Retinal pigment epithelial cell (primary cell): ENCODE measurements around the gene LY9.
"Not testable (repeated sequence)": the region's sequence is repeated elsewhere in the genome, so short reads cannot be mapped to it uniquely, and the experiment has no call there.

ENCODE experiments used
- DNase-seq: peaks from one replicate; pipeline ENCODE4 v3.0.0-alpha.2; 2010; ENCODE audit warnings: low read depth
- H3K4me3 ChIP-seq: 2 replicates; pipeline ENCODE4 v1.5.1; 2011; ENCODE audit warnings: mild to moderate bottlenecking, low read length, control low read depth, moderate library complexity
- TF ChIP-seq, protein P1 (sequence below): conservative IDR thresholded peaks from 2 replicates; pipeline ENCODE4 v1.5.1; 2011; ENCODE audit warnings: low read depth, low read length, control low read depth, inconsistent platforms

Gene LY9

GRCh38 chr1:160781186-160781766, 14.7 kb upstream of the LY9 start:
- TF ChIP-seq, protein P1, sequence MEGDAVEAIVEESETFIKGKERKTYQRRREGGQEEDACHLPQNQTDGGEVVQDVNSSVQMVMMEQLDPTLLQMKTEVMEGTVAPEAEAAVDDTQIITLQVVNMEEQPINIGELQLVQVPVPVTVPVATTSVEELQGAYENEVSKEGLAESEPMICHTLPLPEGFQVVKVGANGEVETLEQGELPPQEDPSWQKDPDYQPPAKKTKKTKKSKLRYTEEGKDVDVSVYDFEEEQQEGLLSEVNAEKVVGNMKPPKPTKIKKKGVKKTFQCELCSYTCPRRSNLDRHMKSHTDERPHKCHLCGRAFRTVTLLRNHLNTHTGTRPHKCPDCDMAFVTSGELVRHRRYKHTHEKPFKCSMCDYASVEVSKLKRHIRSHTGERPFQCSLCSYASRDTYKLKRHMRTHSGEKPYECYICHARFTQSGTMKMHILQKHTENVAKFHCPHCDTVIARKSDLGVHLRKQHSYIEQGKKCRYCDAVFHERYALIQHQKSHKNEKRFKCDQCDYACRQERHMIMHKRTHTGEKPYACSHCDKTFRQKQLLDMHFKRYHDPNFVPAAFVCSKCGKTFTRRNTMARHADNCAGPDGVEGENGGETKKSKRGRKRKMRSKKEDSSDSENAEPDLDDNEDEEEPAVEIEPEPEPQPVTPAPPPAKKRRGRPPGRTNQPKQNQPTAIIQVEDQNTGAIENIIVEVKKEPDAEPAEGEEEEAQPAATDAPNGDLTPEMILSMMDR: no peak
- no peak for DNase-seq
- H3K4me3 ChIP-seq: no peak overlapping the region

DNA sequence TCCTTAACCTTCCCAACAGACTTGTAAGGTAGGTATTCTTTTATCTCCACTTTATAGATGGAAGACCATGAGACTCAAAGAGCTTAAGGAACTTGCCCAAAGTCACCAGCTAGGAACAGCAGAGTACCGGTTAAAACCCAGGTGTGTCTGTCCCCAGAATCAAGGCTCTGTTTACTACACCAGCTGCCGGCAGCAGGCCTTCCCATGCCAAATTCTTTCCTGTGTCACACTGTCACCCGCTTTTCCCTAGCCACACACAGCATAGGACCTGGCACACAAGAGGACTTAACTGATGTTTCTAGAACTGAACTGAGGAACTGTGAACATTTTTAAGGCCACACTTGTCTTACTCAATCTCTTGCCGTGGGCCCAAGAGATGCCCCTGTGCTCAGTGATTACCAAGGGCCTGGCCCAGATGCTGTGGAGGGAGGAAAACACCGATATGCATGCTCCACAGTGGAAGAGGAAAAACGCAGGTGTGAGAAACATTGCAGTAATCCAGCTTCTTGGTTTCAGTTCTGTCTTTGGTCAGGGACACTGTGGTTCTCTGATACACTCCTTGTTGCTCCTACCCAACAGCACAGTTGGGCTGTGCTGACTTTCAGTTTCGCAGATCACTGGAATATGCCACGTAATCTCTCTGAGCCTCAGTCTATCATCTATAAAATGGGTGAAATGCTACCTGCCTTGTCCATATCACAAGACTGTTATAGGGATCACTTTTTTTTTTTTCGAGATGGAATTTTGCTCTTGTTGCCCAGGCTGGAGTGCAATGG, 13.9 kb upstream of the LY9 start:
- DNase-seq: no peak
- no peak overlapping the region for H3K4me3 ChIP-seq
- TF ChIP-seq, protein P1: no peak

DNA sequence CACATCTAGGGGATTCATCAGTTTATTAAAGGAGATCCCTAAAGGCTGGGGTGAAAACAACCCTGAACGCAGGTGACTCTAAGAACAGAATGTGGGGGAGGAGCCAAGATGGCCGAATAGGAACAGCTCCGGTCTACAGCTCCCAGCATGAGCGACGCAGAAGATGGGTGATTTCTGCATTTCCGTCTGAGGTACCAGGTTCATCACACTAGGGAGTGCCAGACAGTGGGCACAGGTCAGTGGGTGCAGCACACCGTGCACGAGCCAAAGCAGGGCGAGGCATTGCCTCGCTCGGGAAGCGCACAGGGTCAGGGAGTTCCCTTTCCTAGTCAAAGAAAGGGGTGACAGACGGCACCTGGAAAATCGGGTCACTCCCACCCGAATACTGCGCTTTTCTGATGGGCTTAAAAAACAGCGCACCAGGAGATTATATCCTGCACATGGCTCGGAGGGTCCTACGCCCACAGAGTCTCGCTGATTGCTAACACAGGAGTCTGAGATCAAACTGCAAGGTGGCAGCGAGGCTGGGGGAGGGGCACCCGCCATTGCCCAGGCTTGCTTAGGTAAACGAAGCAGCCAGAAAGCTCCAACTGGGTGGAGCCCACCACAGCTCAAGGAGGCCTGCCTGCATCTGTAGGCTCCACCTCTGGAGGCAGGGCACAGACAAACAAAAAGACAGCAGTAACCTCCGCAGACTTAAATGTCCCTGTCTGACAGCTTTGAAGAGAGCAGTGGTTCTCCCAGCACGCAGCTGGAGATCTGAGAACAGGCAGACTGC, 12.8 kb upstream of the LY9 start:
- not testable (repeated sequence) for H3K4me3 ChIP-seq, DNase-seq

- TF ChIP-seq, protein P1: no peak
- no peak for DNase-seq
- H3K4me3 ChIP-seq: no peak overlapping the region
These were observed 6.8 kb upstream of the LY9 start for GRCh38 chr1:160789051-160789701.

GRCh38 chr1:160789702-160790611, 6.0 kb upstream of the LY9 start:
- DNase-seq: no peak
- TF ChIP-seq, protein P1: no peak
- no peak overlapping the region for H3K4me3 ChIP-seq

- no peak overlapping the region for H3K4me3 ChIP-seq
- DNase-seq: no peak
- TF ChIP-seq, protein P1: no peak
These were observed 1.6 kb upstream of the LY9 start for GRCh38 chr1:160794376-160794775.
